A204.1 (cell line): ENCODE measurements around the gene CRIM1.

ENCODE experiments used
- FAIRE-seq: peaks from 2 replicates; lab custom pipeline; 2012; peaks lifted over from hg19 to GRCh38; lab: Jason Lieb, UNC

CRIM1 gene

DNA sequence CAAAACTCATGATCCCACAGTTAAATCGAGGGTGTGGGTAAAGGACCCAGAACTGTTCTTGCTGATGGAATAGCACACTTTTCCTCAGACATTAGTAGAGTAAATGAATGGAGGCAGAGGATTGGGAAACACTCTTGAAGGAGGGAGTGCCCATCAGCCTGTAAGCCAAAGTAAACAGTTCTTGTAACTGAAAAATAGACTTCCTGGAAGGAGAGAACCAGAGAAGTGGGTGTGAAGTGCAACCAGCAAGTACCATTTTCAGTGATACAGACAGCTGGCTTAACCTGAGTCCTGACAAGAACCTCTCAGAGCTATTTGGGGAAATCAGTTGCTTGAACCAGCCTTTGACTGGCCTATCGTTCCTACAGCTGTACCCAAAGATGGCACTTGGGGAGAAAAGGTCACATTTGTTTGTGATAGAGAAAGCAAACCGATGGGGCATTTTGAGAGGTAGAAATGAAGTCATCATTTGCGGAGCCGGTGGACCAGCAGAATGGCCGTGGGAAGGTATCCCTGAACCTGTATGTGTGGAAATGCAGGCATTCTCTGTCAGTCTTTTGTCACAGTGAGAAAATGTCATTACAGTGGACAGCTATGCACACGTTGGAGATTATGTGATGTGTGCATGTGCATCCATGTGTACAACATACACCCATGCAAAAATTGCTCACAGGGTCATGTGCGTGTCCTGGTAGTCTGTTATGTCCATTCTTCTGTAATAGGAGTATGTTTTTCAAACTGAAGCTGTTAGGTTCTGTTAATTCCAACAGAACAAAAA lies 17.8 kb downstream of the CRIM1 start:
- FAIRE-seq: no peak

GRCh38 chr2:36374585-36374984 lies 19.0 kb downstream of the CRIM1 start:
- FAIRE-seq: no peak

DNA sequence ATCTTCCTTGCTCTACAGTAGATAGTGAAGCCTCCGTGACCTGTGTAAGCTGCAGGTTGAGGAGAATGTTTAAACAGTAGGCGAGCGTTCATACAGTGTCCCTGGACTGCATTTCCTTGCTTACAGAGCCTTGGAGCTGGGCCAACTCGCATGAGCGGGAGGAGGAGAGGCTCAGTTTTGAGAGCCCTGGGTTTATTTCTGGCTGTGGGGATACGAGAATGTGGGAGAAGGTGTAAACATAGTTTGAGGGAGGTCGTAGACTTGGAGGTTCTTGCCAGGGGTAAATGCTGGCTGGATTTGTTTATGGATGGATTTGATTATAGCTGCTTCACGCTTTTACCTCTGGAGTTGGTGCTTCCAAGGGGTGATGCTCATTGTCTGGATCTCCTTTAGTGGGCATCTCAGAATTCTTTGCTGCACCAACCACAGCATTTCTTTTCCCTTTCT lies 20.8 kb downstream of the CRIM1 start:
- FAIRE-seq: no peak

DNA sequence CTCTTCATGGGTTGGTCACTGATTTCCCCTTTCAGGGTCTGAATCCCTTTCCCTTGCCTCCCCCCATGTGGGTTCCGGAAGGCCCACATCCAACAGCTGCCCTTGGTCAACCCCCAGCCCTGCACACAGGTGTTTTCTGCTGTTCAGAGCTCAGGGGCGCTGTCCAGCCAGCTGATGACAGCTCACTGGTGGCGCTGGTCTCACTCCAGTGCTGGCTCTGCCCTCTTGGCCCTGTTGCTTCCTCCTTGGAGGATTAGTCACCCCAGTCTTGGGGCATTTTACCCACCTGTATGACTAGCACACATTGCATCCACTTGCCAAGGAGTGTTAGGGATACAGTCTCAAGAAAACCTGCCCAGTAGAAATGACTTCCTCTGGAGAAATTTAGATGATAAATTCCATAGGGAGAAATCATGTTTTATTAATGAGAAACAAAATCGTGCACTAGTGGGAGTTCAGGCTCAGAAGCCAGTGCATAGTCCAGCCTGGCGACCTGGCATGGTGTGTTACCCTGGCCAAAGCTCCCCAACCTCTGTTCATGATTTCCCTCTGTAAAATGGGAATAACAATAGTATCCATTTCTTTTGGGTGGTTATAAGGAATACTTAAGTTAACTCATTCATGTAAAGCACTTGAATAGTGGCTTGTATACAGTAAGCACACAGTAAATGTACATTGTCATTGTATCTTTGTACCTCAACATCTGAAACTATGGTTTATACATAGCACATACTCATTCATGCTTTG lies 21.6 kb downstream of the CRIM1 start:
- FAIRE-seq: no peak

DNA sequence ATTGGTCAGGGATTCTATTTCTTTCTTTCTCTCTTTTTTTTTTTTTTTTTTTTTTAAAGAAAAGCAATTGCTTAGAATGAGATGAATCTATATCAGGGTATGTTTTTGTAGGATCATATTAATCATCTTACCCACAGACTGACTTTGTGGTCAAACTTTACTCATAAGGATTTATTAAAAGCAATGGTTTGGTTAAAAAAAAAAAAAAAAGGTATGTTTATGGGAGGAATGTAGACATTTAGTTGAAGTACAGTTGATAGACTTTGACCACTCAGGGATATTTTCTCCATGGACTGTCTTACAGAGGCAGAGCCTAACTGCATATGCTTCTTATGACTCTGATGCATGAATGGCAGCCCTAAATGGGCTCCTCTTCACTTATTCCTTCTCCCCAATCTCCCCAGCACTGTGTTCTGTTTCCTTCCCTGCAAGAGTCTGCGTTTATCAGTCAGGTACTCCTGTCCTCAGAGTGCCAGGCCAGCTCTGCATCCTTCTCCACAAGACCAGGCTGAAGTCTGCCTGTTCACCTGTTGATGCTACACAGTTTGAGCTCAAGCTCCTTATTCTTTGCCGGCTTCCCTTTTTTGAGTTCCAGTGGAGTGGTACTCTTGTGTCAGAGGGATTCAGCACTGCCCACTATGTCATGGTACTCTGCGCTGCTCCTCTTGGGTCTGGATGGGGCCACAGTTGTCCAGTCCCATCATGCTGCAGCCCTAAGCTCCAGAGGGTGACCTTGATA lies 24.3 kb downstream of the CRIM1 start:
- no peak for FAIRE-seq

- FAIRE-seq: no peak
Measured at GRCh38 chr2:36380624-36381481, 25.3 kb downstream of the CRIM1 start.

DNA sequence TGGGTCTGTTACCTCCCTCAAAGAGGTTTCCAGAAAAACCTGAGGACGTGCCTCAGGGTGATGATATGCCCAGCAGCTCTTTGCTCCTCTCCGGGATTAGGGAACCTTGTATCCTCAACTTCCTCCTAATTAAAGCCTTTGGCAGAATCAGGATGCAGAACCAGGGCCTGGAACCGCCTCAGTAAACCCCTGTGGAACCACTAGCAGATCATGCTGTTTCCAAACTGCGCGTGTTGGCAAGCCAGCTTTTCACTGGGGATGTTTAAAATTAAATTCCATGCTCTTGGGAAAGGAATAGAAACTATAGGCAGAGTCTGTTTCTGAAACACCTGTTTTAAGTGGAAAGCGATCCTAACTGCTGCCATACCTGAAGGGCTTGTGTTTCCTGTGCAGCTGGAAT lies 26.4 kb downstream of the CRIM1 start:
- no peak for FAIRE-seq

GRCh38 chr2:36382472-36382871 lies 26.9 kb downstream of the CRIM1 start:
- no peak for FAIRE-seq

GRCh38 chr2:36383726-36384125 lies 28.1 kb downstream of the CRIM1 start:
- no peak for FAIRE-seq

DNA sequence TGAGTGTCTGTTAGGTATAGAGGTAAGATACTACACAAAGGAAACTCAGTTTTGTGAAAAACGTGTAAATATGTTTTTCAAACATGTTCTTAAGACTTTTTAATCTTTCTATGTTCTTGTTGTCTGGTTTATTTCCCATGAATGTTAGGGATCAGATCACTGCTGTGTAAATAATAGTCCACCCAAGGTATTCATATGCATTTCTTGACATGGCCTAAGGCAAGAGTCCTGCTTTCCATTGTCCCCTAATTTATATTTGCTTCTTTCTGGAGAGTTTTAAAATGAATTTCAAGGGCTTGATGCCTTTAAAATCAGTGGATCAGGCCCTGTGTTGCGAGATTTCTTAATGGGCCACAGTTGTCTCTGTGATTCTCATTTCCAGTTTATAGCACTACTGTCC lies 28.9 kb downstream of the CRIM1 start:
- FAIRE-seq: no peak

DNA sequence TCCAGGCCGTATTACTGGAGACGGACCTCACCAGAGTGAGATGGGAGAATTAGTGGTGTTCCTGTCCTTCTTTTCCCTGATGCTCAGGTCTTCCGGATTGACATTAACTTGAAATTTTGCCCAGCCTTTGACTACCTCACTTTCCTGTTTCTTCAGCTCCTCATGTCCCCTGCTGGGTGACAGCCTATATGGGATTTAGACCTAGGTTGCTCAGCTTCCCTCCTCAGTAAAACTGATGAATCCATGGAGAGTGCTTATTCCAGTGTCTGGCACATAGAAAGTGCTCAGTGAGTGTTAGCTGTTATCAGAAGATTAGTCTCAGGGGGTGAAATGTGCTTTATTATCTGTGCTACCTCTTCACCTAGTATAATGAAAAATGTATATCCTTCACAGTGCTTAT lies 30.0 kb downstream of the CRIM1 start:
- no peak for FAIRE-seq

DNA sequence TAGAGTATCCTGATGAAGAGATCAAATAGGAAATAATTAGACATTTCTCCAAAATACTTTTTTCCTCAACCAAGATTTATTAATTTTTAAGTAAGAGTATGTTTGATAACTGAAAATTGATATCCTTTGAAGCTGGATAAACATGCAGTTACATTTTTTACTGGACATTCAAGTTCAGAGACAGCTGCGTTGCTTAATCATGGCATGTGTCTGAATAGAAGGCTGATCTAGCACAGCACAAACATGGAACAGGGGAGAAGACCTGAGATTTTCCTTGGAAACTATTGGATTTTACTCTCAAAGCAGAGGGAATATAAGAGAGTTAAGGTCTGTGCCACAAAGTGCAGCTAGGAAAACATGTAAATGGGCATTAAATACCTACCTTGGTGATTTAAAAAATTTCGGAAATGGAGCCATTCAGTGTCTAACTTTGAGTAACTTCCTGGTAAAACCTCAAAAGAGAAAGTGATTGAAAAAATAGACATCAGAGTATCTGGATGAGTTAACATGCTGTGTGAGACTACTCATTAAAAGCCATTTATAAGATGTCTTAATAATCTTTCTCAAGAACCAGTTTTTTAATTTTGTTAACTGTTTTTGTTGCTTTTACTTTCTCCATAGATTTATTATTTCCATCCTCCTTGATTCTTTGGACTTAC lies 31.8 kb downstream of the CRIM1 start:
- no peak for FAIRE-seq

GRCh38 chr2:36388472-36388871 lies 32.9 kb downstream of the CRIM1 start:
- no peak for FAIRE-seq

- no peak for FAIRE-seq
Measured at GRCh38 chr2:36389091-36389564, 33.5 kb downstream of the CRIM1 start.

GRCh38 chr2:36389577-36389976 lies 34.0 kb downstream of the CRIM1 start:
- no peak for FAIRE-seq

GRCh38 chr2:36392571-36393255 lies 37.1 kb downstream of the CRIM1 start:
- FAIRE-seq: no peak

DNA sequence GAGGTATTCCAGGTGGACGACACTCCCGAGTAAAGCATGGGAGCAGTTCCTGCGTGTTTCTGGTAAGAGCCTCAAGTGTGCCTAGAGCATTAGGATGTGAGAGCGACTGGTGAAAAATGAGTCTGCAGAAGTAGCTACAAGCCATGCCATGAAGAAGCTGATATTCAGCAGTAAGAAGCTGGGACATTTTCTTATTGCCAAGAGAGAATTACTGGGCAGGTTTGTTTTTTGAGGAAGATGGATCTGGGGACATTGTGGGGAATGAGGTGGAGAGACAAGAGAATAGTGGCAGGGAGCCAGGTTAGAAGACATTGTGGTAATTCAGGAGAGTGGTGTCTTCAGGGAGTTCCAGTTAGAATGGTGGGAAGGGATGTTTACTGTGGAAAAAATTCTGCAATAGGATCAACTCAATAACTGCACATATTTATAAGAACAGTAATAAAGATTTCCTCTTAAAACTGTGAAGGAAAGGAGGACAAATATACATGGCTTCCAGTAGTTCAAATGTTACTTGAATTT lies 38.2 kb downstream of the CRIM1 start:
- no peak for FAIRE-seq

- FAIRE-seq: no peak
Measured at GRCh38 chr2:36394804-36395203, 39.2 kb downstream of the CRIM1 start.

GRCh38 chr2:36395866-36396265 lies 40.3 kb downstream of the CRIM1 start:
- FAIRE-seq: no peak

GRCh38 chr2:36396878-36397539 lies 41.4 kb downstream of the CRIM1 start:
- no peak for FAIRE-seq
